Activated CD4-positive, alpha-beta T cell treated with anti-CD3 and anti-CD28 coated beads for 24 hours (primary cell): Measurements from ENCODE around the gene TMEM190.

Experiments
- DNase-seq, 2 donors: peaks; one replicate each; pipeline ENCODE4 v3.0.0-alpha.2; 2020; ENCODE audit warnings: low read depth in 2 of 2

The TMEM190 gene

DNA sequence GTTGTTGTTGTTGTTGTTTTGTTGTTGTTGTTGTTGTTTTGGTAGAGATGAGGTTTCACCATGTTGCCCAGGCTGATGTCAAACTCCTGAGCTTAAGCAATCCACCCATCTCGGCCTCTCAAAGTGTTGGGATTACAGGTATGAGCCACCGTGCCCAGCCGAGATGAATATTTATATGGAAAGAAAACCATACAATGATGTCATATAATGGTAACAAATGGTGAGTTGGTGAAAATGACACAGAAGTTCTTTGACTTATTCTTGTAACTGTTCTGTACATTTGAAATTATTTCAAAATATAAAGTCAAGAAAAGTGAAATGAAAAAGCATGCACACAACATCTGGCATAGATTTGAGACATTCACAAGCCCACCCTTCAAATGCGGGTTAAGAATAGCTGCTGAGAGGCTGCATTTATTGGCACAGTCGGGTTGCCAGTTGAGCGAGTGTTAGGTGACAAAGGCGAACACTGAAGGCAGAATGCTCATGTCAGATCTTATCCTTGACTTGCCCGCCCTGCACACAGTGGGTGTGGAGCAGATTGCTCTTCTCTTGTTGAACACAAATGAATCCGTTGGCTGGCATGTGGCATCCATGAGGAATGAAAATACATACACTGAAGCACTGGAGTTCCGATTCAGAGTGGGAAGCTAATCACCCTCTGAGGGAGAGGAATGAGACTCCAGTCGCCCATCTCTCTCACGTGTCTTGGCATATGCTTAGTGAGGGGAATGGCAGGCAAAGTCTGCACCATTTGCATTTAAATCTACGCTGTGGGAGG is 46.8 kb downstream of the TMEM190 start:
- DNase-seq = no peak

- DNase-seq = no peak
These were observed 47.9 kb downstream of the TMEM190 start for GRCh38 chr19:55424518-55424917.

GRCh38 chr19:55426042-55426441 is 49.4 kb downstream of the TMEM190 start:
- no peak for DNase-seq
